Measurements from ENCODE around the gene DCLK1.
"Not testable (repeated sequence)": the region's sequence is repeated elsewhere in the genome, so short reads cannot be mapped to it uniquely, and the experiment has no call there.

Gene DCLK1

DNA sequence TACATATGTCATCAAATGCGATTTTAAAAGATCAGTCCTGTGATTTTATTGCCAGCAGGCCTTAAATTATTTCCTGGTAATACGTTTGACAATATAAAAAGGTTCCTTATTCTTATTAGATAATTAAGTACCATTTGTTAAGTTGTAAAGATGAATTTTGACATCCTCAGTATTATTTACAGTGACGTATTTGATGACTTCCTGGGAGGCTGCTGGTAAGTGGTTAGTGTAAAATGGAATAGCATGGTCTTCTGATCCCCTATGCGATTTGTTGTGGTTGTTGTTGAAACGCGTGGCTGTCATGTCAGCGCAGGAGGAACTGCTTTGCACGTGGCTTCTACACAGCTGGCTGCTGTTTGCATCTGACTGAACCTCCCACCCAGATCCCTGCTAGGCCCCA, 99.7 kb downstream of the DCLK1 start:
- DNase-seq: no peak

DNA sequence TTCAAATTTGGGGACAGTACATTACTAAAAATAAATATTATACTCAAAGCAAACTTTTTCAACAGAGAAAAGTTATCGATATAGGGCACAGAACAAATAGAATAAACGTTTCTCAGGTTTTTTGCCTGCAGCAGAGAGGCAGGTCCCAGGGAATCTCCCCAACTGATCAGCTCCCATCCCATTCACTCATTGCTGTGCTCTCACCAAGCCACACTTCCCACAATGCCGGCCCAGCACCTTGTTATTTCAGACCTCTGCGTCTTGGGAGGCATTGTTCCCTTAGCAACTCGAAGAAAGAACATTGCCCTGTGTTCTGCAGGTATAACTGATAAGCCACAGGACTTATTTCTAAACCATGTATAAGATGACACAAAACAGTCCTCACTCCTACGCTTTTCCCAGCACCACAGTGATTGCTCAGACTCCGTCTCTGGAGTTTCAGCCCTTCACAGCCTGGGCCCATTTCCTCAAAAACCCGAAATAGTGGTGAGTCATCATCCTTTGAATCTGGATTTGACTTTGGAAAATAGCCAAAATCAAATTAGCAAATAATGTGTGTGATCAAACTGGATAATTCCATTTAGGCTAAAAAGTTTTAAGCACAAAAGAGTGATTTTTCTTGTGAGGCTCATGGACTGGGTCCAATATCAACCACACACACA, 100.4 kb downstream of the DCLK1 start:
- DNase-seq: no peak

DNA sequence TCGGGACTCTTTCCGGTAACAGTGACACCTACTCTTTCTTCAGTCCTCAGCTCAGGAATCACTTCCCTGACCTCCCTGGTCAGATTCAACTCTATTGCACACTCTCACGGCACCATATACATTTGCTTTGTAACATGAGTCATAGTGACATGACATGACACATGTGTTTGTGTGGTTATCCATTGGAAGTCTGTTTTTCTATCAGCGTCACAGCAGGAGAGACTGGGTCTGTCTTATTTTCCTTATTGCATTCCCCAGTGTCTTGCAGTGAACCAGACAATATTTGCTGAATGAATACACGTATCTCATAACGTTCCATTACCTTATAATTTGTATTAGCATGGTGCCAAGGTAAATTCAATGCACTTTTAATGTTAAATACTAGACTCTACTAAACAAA, 102.0 kb downstream of the DCLK1 start:
- DNase-seq: no peak

DNA sequence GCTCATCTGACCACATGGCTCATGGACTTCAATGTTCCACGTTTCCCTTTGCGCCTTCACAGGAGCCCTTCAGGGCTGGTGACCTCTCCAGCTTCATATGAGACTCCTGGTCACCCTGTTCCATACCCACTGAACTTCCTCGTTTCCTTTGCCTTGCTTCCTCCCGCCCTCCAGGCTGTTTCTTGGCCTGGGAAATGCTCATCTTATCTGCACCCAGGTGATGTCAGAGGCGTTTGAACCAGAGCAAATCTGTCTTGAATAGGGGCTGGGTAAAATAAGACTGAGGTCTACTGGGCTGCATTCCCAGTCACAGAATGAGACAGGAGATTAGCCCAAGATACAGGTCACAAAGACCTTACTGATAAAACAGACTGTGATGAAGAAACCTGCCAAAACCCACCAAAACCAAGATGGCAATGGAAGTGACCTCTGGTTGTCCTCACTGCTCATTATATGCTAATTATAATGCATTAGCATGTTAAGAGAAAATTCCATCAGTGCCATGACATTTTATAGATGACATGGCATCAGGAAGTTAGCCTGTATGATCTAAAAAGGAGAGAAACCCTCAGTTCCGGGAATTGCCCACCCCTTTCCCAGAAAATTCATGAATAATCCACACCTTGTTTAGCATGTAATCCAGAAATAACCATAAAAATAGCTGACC, 102.7 kb downstream of the DCLK1 start:
- no peak for DNase-seq

DNA sequence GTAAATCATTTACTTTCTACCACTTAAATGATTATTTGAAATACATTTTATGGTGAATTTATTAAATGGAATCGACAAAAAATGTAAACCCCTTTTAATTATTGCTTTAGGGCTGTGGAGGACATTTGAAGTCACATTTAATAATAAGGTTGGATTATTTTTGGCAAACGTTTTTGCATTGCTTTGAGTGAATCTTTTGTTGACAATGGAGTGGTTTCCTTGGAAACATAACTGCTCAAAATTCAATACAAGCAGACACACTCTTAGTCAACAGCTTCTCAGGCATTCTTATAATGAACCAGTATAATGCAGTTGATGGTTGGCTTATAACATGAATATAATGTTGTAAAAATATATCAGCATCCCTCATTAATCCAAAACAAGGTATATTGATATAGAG, 104.7 kb downstream of the DCLK1 start:
- no peak for DNase-seq

DNA sequence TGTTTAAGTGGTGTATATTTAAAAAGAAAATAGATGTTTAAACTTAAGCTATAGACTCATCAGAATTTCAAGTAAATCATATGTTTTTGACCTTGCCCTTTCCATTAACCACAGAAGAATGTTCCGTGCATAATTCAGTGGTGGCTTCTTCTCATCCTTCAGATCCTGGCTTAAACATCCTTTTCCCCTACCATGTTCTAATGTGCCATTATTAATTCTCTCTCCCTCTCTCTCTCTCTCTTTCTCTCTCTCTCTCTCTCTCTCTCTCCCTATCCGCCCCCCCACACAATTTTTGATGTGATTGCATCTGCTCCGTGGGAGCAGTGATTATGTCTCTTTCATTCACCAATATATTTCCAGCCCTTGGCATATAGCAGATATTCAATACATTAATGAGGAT, 116.4 kb downstream of the DCLK1 start:
- DNase-seq: no peak

DNA sequence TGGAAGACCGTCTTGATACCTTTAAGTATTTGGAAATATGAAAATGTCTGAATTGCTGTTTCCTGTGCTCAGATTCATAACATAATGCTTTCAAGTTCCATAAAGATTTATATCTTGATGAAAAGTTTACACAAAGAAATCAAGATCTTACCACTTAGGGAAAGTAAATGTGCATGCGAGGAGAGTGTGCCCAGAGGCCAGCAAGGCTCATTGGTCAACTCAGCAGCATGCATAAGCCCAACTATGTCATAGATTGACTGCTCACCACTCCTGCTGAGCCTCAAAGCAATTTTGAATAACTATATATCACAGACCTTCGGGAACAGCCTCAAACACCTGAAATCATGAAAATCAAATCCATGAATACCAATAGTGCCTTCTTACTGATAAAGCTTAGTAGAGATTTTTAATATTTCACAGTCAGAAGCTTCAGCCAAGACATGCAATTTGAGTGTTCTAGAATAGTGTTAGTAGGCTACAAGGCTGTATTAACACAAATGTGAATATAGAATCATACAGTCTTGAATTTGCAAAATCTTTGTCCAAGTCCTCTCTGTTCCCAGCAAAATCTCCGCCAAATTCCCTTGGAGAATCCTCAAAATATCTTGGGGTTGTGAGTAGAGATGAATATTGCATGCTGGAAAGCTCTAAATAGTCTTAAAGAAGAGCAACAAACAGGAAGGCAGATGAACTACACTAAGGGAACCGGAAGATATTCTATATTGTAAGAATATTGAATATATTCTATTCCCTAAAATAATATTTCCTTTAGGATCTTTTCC, 124.1 kb downstream of the DCLK1 start:
- DNase-seq: no peak

DNA sequence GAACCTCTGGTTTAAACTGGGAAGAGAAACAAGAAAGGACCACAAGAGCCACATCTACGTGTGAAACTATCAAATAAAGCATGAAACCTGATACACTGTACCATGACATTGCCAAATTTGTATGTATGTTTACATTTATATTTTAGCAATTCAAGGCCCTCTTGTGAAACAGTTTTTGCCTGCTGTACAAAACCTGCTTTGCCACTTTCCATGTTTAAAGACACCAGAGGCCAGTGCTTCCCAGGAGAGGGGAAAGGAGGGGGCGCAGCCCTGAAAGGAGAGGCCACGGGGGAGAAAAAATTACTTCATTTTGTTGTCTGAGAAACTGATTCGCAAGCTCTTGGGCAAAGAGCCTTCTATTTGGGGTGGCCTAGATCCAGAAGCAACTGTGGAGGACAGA, 124.8 kb downstream of the DCLK1 start:
- no peak for DNase-seq

DNA sequence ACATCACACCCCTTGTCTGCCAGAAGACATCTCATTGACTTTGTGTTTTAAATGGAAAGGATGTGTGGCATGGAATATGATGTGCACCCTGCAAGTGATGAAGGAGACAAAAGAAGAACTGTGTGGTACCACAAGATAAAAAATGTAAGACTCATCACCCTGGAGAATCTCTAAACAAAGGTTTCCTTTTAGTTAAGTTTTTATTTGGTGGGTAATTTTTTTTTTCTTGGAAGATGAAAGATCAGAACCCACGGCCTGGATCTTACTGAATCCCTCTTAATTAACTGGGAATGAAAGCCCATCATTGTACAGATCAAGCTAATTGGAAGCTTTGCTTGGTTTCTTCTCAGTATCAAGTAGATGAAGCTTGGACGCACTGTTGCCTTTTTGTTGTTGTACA, 129.6 kb downstream of the DCLK1 start:
- DNase-seq: no peak

DNA sequence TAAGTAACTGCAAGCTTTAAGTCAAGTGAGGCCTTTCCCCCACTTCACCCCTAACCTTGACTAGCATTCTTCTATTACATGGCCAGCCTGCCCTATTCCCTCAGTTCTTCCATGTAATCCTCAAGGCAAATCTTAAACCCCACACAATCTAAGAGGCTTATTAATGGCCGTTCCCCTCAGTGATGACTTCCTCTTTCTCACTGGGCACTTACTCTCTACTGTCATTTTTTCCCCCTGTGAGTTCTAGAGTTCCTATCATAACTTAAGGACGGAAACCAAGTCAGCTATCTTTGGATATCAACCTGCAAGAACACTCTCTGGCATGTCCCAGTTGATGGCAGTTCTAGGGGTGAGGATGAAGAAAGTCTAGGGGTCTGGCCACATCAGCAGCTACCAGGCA, 131.2 kb downstream of the DCLK1 start:
- no peak for DNase-seq

DNA sequence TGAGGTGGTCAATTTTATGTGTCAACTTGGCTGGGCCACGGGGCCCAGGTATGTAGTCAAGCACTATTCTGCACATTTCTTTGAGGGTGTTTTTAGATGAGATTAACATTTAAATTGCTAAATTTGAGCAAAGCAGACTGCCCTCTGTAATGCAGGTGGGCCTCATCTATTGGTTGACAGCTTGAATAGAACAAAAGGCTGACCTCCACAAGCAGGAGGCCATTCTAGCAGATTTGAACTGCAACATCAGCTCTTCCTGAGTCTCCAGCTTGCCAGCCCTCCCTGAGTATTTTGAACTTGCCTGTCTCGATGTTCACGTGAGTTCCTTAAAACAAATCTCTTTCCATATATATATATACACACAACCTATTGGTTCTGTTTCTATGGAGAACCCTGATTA, 134.8 kb downstream of the DCLK1 start:
- DNase-seq: no peak

DNA sequence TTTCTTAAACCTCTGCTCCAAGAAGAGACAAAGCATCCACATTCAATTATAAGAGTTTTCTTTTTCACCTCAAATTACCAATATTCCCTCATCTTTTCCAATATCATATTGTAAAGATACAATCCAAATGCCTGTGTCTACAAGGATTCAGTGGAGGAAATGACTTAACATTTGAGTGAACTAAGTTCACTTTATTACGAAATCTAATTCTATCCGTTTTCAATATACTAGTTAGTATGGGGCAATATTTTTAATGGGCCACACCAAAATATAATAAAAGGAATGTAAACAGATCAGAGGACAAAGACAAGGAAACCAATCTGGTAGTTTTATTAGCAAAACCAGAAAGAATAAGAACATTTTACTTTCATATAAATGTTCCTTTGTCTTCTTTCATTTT, 136.0 kb downstream of the DCLK1 start:
- DNase-seq: no peak

DNA sequence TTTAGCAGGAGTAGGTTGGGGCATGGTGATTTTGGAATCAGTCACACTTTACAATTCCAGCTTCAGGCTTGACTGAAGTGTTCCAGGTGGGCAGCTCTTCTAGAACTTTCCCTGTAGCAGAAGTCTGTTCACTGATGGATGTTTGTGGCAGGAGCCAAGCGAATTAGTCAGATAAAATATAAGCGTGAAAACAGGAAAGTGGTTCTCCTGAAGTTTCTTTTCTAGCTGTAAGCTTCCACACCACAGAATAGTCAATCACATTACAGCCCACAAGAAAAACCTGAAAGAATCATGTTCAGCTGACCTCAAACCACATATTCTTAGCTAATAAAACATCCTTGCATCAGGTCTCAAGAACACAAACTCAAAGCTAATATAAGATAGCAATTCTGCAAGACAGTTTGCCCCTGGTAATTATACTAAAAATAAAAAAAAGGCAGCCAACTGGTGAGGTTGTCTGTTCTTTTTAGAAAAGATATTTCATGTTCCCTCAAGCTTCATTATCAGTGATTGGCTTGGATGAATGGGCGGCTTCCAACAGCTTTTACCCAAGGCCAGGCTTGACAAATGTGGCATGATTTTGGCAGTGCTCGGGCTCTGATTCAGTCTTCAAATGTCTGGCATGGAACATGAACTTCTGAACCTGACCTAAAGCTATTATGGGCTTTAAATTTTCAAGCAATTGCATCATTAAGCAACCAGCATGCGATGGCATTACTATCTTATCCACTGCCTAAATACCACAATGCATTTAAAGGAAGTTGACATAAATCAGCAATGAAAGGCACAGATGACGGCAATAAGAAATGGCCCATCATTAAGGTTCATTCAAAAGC, 136.8 kb downstream of the DCLK1 start:
- DNase-seq: no peak

DNA sequence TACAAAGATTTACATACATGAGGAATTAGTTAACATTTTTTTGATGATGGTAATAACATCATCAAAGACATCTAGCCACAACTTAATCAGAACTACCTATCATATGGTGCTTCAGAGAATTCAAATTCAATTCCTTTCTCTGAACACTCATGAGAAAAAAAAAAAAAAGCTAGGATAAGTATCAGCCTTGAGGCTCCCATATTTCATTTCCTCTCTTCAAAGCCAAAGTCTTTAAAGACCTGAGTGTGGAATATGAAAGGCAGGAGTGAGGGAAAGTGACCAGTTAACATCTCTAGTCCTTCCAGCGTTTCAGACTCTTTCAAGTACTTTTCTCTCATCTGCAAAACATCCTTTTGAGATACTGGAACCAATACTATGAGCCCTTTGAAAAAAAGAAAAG, 137.5 kb downstream of the DCLK1 start:
- no peak for DNase-seq

DNA sequence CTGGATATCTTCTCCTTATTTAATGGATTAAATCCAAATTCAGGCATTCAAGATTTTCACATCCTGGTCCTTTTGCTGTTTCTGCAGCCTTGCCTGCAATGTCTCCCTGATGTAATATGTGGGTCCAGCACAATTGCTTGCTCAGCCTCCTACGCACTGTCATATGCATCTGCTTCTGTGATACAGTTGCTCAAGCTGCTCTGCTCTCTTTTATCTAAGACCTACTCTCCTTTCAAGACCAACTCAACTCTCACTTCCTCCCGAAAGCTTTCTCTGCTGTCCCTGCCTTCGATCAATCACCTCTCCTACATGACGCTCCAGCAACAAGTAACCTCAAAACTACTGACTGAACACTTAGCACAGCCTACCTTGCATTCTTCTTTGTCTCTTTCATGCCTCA, 138.2 kb downstream of the DCLK1 start:
- no peak for DNase-seq

DNA sequence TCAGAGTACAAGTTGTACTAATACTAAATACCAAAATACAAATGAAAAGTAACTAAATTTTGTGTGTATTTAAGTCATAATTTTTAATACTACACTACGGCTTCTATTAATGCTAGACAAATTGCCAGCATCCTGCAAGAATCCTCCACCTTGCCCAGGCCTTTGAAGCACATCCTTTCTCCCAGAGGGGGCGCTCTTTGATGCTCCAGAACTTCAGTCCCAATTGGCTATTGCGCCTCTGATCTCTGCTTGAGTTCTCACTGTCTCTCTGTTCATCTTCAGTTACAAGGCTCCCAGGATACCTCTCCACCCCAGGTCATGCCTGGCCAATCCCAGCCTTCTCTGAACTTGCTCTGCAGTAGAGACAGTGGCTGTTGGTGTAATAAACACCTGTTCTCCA, 141.0 kb downstream of the DCLK1 start:
- DNase-seq: no peak

DNA sequence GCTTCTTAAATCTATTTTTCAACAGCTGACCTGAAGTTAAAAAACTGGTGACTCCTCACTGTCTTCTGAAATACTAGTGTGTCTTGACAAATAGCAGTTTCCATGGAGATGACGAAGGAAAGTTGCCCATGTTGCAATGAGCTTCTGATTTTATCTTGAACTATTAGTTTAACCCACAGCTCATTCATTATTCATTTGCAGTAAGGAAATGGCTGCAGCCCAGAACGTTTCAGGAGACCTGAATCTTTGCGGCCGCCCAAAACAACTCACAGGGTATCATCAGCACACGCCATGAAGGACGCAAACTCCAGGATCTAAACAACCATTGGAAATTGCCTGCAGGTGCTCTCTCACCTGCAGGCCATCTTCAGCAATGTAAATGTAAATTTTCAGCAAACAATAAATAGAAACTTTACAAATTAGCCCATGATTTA, 142.5 kb downstream of the DCLK1 start:
- DNase-seq: no peak

DNA sequence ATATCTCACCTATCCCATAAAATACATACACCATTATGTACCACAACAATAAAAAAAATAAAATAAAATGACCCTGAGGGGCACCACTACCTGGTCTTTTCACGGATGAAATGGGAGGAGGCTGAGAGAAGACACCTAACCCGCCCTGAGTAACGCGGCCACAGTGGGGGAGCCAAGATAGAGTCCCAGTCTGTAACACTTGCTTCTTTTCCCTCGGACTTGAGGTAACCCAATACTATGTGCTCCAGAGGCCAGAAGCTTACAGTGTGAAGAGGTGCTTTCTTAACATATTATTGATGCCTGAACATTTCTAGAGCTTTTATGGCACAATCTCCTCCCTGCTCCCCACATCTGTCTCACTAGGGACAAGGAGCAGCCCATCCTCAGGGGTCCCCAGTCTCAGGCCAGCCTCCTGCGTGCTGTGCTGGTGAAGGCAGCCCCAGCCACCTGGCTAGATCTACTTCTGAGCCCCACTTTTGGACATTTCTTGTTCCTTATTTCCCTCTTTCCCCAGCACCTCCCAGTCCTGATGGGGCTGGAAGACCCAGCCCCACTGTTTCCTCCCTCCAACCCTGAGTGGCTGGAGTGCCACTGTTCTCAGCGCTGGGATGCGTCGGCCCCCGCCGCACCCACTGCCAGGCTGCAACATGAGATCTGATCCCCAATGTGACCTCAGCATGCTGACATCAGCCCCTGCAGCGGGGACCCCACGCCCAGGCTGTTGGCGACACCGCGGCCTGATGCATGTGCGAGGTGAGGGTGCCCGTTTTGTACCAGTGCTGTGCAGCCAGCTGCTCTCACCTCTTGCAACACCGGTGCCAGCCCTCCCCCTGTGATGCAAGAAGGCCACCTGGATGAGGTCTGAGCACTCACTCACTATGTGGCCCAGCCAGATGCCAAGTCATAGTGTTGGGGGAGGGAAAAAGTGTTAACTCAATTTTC, 143.3 kb downstream of the DCLK1 start:
- DNase-seq: no peak

DNA sequence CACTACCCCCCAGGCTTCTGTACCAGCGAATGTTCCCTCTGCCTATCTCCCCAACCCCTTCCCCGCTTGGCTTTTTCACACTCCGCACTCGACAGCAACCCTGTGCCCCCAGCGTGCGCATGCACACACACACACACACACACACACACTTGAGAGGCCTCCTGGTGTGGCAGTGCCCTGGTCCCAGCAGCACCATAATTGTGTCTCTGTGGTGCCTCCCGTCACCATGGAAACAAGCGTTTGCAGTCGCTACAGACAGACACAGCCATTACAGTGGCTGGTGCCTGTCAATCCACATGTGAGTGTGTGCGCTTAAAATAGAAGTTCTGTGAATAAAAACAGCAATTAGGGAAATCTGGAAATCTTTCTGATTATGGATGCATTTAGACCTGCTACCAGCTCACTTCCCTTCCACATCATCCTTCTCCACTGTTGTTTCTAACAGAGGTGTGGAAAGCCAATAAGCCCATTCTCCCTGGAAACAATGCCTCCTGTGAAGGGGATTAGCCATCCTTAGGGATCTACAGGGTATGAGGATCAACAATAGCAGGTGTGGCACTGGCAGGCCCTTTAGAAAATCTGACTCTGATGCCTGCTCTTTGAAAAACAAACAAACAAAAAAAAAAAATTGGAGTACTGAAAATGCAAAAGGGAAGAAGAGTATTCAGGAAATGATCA, 146.3 kb downstream of the DCLK1 start:
- DNase-seq: no peak

DNA sequence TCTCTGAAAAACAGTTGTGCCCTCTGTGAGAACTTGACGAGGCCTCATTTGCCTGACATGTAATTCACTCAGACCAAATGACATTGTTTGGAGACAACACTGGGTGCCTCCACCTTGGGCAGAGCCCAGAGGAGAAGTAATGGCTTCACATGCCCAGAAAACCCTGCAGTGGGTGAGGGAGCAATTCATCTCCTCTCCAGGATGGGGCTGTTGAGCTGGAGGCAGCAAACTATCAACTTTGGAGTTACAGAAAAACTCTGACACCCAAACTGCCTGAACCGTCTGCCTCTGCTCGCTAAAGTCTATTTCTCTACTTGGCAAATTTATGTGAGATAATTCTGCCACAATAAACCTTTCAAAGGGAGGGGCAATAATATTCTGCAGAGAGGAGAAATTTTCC, 146.9 kb downstream of the DCLK1 start:
- DNase-seq: no peak

DNA sequence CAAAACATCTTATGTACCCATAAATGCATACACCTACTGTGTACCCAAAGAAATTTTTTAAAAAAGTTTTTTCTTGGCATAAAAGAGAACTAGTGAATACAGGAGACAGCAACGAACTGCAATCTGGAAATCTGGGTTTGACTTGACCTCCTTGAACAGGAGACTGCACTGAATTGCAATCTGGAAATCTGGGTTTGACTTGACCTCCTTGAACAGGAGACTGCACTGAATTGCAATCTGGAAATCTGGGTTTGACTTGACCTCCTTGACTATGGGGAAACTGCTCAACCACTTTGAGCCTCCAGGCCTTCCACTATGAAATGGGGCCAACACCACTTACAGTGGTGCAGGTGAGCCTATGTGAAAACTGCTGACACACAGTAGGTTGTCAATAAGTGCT, 147.5 kb downstream of the DCLK1 start:
- DNase-seq: not testable (repeated sequence)

DNA sequence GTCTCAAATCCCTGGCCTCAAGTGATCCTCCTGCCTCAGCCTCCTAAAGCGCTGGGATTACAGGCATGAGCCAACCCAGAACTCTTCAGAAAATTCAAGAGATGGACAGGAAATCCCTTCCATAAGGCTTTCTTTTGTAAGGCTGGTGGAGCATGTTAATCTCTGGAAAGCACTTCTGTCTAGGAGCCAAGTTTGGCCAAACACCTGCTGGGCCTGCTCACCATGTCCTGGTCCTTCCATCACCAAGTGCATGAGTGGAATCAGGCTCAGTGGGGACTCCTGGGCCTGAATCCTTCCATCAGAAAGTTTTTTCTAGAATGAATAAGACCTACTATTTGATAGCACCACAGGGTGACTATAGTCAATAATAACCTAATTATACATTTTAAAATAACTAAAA, 148.0 kb downstream of the DCLK1 start:
- DNase-seq: no peak
